Esophagus squamous epithelium (tissue), 4 donors: ENCODE data around the gene CACTIN.

Experiments
- POLR2A ChIP-seq, 4 donors: fragments of 450-650 bp; IDR thresholded peaks; one replicate each; pipeline ENCODE4 v1.6.1; 2017; ENCODE audit warnings: antibody characterized with exemption in 4 of 4, mild to moderate bottlenecking in 4 of 4, moderate library complexity in 3 of 4
- TF ChIP-seq, protein P1 (sequence below), 6 experiments: fragments of 450-650 bp in 4 of 6; fragments of 200-600 bp in 2 of 6; sonication (generic) in 2 of 6; IDR thresholded peaks; one replicate each; pipeline ENCODE4 v1.5.1; 2016 to 2019; ENCODE audit warnings: antibody characterized with exemption in 6 of 6, mild to moderate bottlenecking in 4 of 6, moderate library complexity in 4 of 6

DNA sequence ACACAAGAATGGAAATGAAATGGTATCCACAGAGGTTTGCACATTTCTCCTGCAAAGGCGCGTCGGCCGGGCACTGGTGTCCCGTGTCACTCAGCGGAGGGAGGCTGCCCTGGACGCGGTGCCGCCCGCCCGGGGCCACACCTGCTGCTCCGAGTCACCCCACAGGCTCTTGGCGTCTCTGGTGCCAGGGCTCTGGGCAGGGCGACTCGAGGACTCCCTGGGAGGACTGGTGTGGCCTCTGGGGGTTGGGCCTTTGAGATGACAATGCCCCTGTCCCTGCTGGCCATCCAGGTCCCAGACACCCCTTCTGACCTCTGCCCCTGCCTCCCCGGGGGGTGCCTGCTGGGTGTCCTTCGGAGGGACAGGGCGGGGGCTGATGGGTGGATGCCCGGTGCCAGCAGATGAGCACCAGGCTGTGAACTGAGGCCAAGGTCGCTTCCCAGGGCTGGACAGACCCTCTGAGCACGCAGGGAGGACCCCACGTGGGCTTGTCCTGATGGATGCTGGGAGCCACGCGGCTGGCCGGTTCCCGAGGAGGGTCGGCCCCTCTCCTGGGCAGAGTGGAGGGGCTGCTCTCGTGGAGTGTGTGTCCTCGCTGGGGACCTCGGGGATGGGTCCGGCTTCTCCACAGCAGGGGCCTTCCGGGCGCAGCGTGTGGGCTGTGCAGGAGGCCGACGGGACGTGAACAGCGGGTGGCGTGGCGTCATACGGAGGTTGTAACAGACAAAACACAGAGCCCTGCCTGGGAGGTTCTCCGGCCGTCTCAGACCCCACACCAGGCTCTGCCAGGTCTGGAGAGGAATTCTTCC is 4.7 kb upstream of the CACTIN start:
- no peak for TF ChIP-seq POLR2A (IDR thresholded peaks at IDR 0.05)
- TF ChIP-seq, protein P1, sequence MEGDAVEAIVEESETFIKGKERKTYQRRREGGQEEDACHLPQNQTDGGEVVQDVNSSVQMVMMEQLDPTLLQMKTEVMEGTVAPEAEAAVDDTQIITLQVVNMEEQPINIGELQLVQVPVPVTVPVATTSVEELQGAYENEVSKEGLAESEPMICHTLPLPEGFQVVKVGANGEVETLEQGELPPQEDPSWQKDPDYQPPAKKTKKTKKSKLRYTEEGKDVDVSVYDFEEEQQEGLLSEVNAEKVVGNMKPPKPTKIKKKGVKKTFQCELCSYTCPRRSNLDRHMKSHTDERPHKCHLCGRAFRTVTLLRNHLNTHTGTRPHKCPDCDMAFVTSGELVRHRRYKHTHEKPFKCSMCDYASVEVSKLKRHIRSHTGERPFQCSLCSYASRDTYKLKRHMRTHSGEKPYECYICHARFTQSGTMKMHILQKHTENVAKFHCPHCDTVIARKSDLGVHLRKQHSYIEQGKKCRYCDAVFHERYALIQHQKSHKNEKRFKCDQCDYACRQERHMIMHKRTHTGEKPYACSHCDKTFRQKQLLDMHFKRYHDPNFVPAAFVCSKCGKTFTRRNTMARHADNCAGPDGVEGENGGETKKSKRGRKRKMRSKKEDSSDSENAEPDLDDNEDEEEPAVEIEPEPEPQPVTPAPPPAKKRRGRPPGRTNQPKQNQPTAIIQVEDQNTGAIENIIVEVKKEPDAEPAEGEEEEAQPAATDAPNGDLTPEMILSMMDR (IDR thresholded peaks at IDR 0.05), result no peak
